Amniotic stem cell (primary cell): ENCODE results near the gene MRPL12.

Experiments
- DNase-seq: peaks from one replicate; lab custom pipeline; 2025; lab: John Stamatoyannopoulos, UW

MRPL12 gene

DNA sequence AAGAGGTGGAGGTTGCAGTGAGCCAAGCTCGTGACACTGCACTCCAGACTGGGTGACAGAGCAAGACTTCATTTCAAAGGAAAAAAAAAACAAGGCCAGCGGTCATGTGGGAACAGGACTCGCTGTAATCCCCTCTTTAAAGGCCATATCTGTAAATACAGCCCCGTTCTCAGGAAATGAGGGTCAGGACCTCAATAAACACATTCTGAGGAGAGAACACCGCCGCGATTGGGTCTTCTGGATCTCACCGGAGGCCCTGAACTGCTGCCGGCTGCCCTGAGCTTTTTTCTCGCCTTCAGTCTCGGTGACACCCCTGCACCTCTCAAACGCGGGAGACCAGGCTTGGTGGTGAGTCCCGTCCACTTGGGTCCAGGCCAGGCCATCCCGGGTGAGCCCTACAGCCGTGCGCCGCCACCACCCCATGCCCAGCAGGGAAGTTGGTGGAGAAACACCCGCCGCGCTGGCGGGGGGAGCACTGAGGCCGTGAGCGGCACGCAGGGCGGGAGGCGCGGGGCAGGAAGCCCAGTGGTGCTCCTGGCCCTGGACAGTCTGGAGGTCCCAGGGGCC is 37.3 kb downstream of the MRPL12 start:
- no peak for DNase-seq

DNA sequence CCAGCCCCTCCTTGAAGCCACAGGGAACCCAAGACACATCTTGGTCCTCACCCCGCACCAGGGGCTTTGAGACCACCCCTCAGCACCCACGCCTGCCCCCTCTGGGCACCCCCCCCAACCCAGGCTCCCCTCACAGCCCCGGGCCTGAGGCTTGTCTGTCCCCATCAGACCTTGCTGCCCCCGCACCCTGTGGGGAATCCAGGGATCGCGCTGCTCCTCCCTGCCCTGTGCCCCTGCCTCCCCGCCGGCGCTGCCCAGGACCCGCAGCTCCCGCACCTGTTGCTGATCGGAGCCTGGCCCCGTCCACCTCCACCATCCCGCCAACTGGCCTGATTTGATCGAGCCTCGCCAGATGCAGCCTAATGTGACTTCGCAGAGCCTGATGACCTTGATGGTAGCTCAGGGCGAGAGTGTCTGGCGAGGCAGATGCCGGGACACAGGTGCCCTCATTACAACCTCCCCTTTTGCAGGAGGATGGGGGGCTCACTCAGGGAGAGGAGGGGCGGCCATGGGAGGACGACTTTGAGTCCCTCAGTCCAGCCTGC is 38.0 kb downstream of the MRPL12 start:
- no peak for DNase-seq

DNA sequence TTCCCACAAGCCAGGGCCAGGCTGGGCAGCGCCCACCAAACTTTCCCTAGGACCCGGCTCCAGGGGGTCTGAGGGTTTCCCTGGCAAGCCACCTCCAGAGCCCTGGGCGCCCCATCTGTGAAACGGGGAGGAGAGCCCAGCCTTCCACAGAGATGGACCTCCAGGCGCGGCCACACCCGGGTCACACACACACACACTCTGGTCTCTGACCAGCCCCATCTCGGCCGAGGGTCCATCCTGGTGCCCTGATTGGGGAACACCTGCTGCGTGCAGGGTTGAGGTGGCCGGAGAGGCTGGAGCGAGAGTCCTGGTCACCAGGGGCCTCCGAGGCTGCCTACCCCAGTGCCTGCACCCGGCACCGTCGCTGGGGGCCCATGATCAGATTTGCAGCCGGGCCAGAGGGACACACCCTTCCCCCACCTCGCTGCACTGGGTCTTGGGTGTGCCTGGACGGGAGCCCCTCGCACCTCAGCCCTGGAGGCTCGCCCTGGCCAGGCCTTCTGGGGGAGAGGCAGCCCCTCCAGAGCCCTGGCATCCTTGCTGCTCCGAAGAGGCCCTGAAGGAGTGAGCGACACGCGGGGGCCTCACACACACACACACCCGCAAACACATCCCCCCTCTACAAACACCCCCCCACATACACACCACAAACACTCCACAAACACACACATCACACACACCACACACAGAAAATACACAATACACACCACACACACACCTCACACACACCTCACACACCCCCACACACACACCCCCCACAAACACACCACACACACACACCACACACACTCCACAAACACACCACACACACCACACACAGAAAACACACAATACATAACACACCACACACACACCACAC is 38.7 kb downstream of the MRPL12 start:
- DNase-seq, result no peak
